Calu3 (cell line): Measurements from ENCODE around the gene RALGPS2. TPM values are rescaled to one million over a fixed set of nuclear protein-coding genes. Genes with fewer than 3 reads are reported as not detected.

Experiments used
- BruUV-seq: library from RNA; stranded (reverse); fragments of 400-500 nt; replicated peaks from 2 replicates; lab custom pipeline; 2021; lab: Mats Ljungman, UMichigan
- CTCF ChIA-PET: fragments of 300-600 bp; sonication (Branson Sonifier 250); formaldehyde crosslinking; loops from one replicate; lab custom pipeline; 2022; ENCODE audit warnings: antibody characterized with exemption; lab: Charles Lee
- DNase-seq: peaks from one replicate; pipeline ENCODE4 v3.0.0; 2022
- H3K27ac Mint-ChIP-seq: one replicate; pipeline ENCODE4 v1.8.0; 2022; ENCODE audit warnings: mixed read lengths; ENCODE audit not compliant: unreplicated experiment
- H3K27me3 Mint-ChIP-seq: one replicate; pipeline ENCODE4 v1.8.0; 2022; ENCODE audit warnings: mixed read lengths; ENCODE audit not compliant: unreplicated experiment
- H3K36me3 Mint-ChIP-seq: one replicate; pipeline ENCODE4 v1.8.0; 2022; ENCODE audit warnings: mild to moderate bottlenecking, moderate library complexity, mixed read lengths; ENCODE audit not compliant: insufficient read depth, unreplicated experiment
- H3K4me1 Mint-ChIP-seq: one replicate; pipeline ENCODE4 v1.8.0; 2022; ENCODE audit warnings: mild to moderate bottlenecking, low read depth, mixed read lengths; ENCODE audit not compliant: unreplicated experiment
- H3K4me3 Mint-ChIP-seq: one replicate; pipeline ENCODE4 v1.8.0; 2022; ENCODE audit warnings: mild to moderate bottlenecking, low read depth, moderate library complexity, mixed read lengths; ENCODE audit not compliant: unreplicated experiment
- H3K9me3 Mint-ChIP-seq: one replicate; pipeline ENCODE4 v1.8.0; 2022; ENCODE audit warnings: low read depth, mixed read lengths; ENCODE audit not compliant: unreplicated experiment
- intact Hi-C: fragments of 100-400 bp; cut with micrococcal nuclease; formaldehyde crosslinking; loops from one replicate; pipeline ENCODE4 v1.10.0; 2022; ENCODE audit not compliant: unreplicated experiment
- total RNA-seq: library from RNA; stranded (reverse); gene quantifications from 2 replicates; pipeline ENCODE4 v1.2.3, GENCODE V29; 2022
- TF ChIP-seq, protein P1 (sequence below): fragments of 200-600 bp; IDR thresholded peaks from one replicate; pipeline ENCODE4 v1.8.0; 2022; ENCODE audit warnings: antibody characterized with exemption; ENCODE audit not compliant: unreplicated experiment

The RALGPS2 gene
- total RNA-seq, 1 experiment from 2014 or later = 47.6 TPM

DNA sequence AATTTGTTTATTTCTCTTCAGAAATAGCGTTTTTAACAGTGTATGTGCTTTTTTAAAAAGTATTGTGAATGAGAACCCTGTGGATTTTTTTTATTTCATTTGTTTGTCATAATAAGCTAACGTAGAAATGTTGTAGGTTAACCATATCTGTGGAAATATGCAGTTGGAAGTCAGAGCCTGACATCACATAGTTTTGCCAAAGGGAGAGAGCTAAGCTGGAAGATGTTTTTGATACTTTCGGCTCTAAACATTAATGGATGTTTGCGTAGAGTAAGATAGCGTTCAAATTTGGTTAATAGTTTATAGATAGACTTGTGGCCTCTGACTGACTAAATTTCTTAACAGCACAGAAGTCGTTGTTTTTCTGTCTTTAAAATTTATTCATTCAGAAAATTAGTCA lies 193.3 kb downstream of the RALGPS2 start:
- Mint-ChIP-seq H3K36me3 (peaks cover 7% of the 10 kb centered on the region), H3K9me3 (no peaks in the 10 kb centered on the region), H3K4me3 (no peak overlapping the region), H3K27me3 (no peaks in the 10 kb centered on the region), H3K27ac (no peak overlapping the region), H3K4me1 (no peaks in the 10 kb centered on the region)
- CTCF ChIA-PET = no interaction called here
- no TSS peak for BruUV-seq
- DNase-seq = no peak
- TF ChIP-seq, protein P1, sequence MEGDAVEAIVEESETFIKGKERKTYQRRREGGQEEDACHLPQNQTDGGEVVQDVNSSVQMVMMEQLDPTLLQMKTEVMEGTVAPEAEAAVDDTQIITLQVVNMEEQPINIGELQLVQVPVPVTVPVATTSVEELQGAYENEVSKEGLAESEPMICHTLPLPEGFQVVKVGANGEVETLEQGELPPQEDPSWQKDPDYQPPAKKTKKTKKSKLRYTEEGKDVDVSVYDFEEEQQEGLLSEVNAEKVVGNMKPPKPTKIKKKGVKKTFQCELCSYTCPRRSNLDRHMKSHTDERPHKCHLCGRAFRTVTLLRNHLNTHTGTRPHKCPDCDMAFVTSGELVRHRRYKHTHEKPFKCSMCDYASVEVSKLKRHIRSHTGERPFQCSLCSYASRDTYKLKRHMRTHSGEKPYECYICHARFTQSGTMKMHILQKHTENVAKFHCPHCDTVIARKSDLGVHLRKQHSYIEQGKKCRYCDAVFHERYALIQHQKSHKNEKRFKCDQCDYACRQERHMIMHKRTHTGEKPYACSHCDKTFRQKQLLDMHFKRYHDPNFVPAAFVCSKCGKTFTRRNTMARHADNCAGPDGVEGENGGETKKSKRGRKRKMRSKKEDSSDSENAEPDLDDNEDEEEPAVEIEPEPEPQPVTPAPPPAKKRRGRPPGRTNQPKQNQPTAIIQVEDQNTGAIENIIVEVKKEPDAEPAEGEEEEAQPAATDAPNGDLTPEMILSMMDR = no peak
- intact Hi-C loops = no loop called here

DNA sequence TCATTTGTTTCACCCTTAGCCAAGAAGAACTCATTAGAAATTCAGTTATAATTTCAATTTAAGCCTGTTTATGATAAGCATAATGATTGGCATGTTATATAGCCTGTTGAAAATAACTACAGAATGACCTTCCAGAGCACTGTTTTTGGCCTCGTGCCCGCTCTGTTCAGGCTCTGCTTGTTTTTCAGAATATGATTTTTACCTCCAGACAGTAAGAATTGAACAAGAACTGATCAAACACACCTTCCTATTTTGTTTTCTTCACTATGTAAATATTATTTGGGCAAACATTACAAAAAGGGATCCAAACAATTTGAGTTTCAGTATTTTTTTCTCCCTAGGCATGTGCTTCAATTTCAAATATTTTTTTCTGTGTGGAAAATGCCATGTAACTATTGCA lies 193.9 kb downstream of the RALGPS2 start:
- BruUV-seq = no TSS peak
- CTCF ChIA-PET = no interaction called here
- Mint-ChIP-seq H3K9me3 (no peaks in the 10 kb centered on the region), H3K27me3 (no peaks in the 10 kb centered on the region), H3K27ac (no peak overlapping the region), H3K36me3 (peaks cover 7% of the 10 kb centered on the region), H3K4me3 (no peak overlapping the region), H3K4me1 (no peaks in the 10 kb centered on the region)
- TF ChIP-seq, protein P1 = no peak
- intact Hi-C loops = no loop called here
- DNase-seq = no peak

DNA sequence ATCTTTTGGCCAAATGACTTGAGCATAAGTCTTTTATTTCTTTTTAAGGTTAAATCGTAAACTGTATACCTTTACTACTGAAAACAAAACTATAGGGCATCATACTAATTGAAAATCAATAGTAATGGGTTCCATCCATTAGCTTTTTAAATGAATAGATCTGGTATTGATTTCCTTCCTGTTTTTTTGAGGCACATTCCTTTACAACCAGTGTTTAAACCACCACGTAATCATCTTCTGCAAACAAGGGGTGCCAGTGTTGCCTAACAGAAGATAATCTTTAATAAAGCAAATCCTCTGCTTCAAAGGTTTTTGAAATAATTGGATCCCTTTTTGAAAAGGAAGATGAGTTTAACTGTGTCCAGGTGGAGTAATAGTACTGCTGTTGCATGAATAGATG lies 194.5 kb downstream of the RALGPS2 start:
- DNase-seq = no peak
- Mint-ChIP-seq H3K4me3 (no peak overlapping the region), H3K27me3 (no peaks in the 10 kb centered on the region), H3K36me3 (peaks cover 2% of the 10 kb centered on the region), H3K9me3 (no peaks in the 10 kb centered on the region), H3K27ac (no peak overlapping the region), H3K4me1 (no peaks in the 10 kb centered on the region)
- CTCF ChIA-PET = no interaction called here
- BruUV-seq = no TSS peak
- intact Hi-C loops = no loop called here
- TF ChIP-seq, protein P1 = no peak

DNA sequence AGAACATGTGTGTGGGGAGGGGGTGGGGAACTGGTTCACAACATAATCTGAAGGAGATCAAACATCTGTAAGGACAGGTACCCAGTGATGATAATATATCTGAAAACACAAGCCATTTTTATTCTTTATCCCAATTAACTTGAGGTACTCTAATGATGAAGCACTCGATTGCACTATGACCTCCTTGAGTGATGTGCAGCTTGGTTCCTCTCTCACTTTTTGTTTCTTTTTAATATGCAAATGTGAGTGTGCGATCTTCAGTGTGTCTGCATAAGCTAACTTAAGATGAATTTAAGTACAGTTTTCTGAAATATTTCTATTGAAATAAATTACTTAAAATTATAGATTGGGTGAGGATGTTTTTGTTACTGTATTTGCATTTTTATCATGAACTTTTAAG lies 196.5 kb downstream of the RALGPS2 start:
- no peak overlapping the region for H3K27ac Mint-ChIP-seq
- H3K4me3 Mint-ChIP-seq = no peak overlapping the region
- intact Hi-C loops = no loop called here
- TF ChIP-seq, protein P1 = no peak
- no TSS peak for BruUV-seq
- no peaks in the 10 kb centered on the region for H3K9me3 Mint-ChIP-seq
- H3K4me1 Mint-ChIP-seq = no peaks in the 10 kb centered on the region
- no peaks in the 10 kb centered on the region for H3K27me3 Mint-ChIP-seq
- H3K36me3 Mint-ChIP-seq = no peaks in the 10 kb centered on the region
- CTCF ChIA-PET = no interaction called here
- no peak for DNase-seq
